ENCODE results near the gene SH2D6. TPM values are rescaled to one million over a fixed set of nuclear protein-coding genes. Genes with fewer than 3 reads are reported as not detected.

The SH2D6 gene
- total and polyA plus RNA-seq, 9 of the 15 experiments (the other 6 are each of a cell fraction or from before 2014, with no cell fraction given) = 0.07 to 0.76 (median 0.33) TPM; not detected in 2

DNA sequence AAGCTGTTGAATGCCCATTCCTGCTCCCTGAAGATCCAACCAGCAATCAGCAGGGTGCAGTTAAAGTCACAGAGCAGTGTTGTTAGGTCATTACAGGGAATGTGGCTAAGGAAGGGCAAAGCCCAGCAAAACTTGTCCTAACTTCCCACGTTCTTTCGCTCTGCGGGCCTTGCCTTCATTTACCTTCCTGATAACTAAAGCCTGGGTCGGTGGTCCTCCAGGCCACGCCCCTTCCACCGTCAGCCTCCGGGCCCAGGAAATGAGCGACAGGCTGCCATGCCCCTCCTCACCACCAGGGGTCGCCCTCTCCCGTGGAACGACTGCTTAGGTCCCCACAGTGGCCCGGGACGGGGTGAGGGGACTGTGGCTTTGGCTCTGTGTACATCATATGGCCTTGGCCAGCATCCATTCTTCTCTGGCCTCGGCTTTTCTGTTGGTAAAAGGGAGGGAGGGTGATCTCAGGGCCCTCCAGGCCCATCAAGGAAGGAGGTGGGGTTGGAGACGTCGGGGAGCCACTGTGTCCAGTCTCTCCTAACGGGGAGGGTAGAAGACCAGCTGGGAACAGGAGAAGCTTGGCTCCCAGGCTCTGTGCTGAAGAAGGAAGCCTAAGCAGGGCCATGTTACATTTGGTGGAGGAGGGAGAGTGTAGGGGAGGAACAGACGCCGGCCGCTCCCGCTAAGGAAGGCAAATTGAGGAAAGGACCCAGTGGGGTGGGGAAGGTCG is 2.2 kb downstream of the SH2D6 start (continued):
- TF ChIP-seq, protein P1, sequence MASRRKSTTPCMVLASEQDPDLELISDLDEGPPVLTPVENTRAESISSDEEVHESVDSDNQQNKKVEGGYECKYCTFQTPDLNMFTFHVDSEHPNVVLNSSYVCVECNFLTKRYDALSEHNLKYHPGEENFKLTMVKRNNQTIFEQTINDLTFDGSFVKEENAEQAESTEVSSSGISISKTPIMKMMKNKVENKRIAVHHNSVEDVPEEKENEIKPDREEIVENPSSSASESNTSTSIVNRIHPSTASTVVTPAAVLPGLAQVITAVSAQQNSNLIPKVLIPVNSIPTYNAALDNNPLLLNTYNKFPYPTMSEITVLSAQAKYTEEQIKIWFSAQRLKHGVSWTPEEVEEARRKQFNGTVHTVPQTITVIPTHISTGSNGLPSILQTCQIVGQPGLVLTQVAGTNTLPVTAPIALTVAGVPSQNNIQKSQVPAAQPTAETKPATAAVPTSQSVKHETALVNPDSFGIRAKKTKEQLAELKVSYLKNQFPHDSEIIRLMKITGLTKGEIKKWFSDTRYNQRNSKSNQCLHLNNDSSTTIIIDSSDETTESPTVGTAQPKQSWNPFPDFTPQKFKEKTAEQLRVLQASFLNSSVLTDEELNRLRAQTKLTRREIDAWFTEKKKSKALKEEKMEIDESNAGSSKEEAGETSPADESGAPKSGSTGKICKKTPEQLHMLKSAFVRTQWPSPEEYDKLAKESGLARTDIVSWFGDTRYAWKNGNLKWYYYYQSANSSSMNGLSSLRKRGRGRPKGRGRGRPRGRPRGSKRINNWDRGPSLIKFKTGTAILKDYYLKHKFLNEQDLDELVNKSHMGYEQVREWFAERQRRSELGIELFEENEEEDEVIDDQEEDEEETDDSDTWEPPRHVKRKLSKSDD (conservative IDR thresholded peaks at IDR 0.05; ENCODE audit: low read length) = no peak
- TF ChIP-seq COPS2 (conservative IDR thresholded peaks at IDR 0.05) (no peak), CCAR2 (IDR thresholded peaks at IDR 0.05; ENCODE audit: low read depth, low read length) (no peak), SMARCA4 (IDR thresholded peaks at IDR 0.05) (no peak), U2AF2 (optimal IDR thresholded peaks at IDR 0.05; ENCODE audit: low read depth, low read length) (no peak), XRCC4 (IDR thresholded peaks at IDR 0.05; ENCODE audit: extremely low read depth, insufficient read depth, insufficient read length) (no peak), CAMTA2 (CRISPR knock-in tag; conservative IDR thresholded peaks at IDR 0.05) (no peak), ZBTB7A (IDR thresholded peaks at IDR 0.05; ENCODE audit: borderline replicate concordance, control insufficient read depth, low read depth, low read length) (peak; percentile 96), SMARCC2 (IDR thresholded peaks at IDR 0.05; ENCODE audit: low read depth) (no peak), RAD21 (CRISPR knock-in tag; conservative IDR thresholded peaks at IDR 0.05 in 1 of 2, IDR thresholded peaks at IDR 0.05 in 1 of 2) (peak; percentile 100), PHF21A (IDR thresholded peaks at IDR 0.05; ENCODE audit: borderline replicate concordance, low read depth) (peak; percentile 77), TEAD2 (tag; IDR thresholded peaks at IDR 0.05) (peak; percentile 52), NCOR1 (IDR thresholded peaks at IDR 0.05) (peak; percentile 31; the same call in 1 of the 2 replicates), ZFP1 (CRISPR knock-in tag; IDR thresholded peaks at IDR 0.05) (0 out of 2 replicates have a peak, but pooled peaks have one; percentile 48), JUN (IDR thresholded peaks at IDR 0.05; ENCODE audit: borderline replicate concordance, low read depth, low read length) (peak; percentile 44; the same call in 1 of the 2 replicates), JUN (CRISPR knock-in tag; IDR thresholded peaks at IDR 0.05; ENCODE audit: borderline replicate concordance) (no peak), RUNX1 (IDR thresholded peaks at IDR 0.05; ENCODE audit: low read depth) (no peak), NONO (IDR thresholded peaks at IDR 0.05; ENCODE audit: low read depth in 2 of 2, low read length in 1 of 2) (no peak; a peak in 1 of 4 replicates)
- TF ChIP-seq, protein P2, sequence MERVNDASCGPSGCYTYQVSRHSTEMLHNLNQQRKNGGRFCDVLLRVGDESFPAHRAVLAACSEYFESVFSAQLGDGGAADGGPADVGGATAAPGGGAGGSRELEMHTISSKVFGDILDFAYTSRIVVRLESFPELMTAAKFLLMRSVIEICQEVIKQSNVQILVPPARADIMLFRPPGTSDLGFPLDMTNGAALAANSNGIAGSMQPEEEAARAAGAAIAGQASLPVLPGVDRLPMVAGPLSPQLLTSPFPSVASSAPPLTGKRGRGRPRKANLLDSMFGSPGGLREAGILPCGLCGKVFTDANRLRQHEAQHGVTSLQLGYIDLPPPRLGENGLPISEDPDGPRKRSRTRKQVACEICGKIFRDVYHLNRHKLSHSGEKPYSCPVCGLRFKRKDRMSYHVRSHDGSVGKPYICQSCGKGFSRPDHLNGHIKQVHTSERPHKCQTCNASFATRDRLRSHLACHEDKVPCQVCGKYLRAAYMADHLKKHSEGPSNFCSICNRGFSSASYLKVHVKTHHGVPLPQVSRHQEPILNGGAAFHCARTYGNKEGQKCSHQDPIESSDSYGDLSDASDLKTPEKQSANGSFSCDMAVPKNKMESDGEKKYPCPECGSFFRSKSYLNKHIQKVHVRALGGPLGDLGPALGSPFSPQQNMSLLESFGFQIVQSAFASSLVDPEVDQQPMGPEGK (CRISPR knock-in tag; IDR thresholded peaks at IDR 0.05; ENCODE audit: borderline replicate concordance) = no peak
- TF ChIP-seq, protein P3, sequence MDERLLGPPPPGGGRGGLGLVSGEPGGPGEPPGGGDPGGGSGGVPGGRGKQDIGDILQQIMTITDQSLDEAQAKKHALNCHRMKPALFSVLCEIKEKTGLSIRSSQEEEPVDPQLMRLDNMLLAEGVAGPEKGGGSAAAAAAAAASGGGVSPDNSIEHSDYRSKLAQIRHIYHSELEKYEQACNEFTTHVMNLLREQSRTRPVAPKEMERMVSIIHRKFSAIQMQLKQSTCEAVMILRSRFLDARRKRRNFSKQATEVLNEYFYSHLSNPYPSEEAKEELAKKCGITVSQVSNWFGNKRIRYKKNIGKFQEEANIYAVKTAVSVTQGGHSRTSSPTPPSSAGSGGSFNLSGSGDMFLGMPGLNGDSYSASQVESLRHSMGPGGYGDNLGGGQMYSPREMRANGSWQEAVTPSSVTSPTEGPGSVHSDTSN (CRISPR knock-in tag; IDR thresholded peaks at IDR 0.05; ENCODE audit: low read depth) = peak; percentile 55
- TF ChIP-seq, protein P3 (tag; conservative IDR thresholded peaks at IDR 0.05; ENCODE audit: low read depth) = no peak; the same call in 1 of the 2 replicates

Measured in K562 (cell line).